T-helper 2 cell (primary cell): ENCODE data around the gene PCMT1.
"Not testable (repeated sequence)": the region's sequence is repeated elsewhere in the genome, so short reads cannot be mapped to it uniquely, and the experiment has no call there.

Source experiments
- DNase-seq, 5 experiments: peaks; one replicate each; pipeline versions ENCODE4 v3.0.0 to v3.0.0-alpha.2; 2012 to 2022

The PCMT1 gene

DNA sequence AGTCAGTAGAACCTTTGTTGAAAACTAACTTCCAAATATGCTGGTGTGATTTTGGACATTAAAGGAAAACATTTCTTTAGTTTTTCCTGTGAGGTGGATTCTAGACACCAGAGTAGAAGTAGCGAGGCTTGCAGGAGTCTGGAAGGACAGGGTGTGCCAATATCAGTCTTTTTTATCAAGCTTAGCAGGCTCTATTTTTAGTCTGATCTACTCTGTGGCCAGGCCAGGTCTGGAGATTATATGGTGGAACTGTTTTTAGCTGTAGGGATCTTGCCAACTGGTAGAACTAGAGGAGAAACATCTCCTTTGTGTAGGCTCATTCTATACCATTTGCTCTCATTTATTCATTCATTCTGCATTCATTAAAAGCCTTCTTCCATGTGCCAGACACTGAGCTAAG is 72.0 kb downstream of the PCMT1 start:
- DNase-seq = no peak

DNA sequence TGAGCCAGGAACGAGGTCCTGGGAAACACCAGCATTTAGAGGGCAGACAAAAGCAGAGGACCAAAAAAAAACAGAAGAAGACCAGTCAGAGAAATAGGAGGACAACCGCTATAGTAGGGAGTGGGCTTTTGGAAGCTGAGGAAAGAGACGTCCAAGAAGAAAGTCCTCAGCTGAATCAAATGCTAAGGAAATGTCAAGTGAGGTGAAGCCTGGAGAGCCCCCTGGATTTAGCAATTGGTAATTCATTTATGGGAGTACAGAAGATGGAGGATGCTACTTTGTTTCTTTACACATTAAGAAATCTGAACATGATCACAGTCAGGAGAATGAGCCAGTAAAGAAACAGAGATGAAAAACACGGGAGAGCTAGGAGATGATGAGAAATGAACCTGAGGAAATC is 73.5 kb downstream of the PCMT1 start:
- no peak for DNase-seq

DNA sequence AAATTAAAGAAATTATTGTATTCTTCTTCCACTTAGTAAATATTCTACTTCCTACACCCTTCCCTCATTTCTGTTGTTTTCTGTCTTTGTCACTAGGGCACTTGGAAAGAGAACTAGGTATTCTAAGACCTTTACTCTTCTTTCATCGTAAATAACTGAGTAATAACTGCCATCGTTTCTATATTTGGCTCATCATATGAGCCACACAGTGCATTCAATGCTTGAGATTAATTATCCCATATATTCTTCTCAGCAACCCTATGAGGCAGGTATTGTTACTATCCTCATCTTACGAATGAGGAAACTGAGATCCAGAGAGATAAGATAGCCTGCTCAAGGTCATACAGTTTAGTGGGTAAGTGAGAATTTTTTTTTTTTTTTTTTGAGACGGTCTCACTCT is 75.8 kb downstream of the PCMT1 start:
- no peak for DNase-seq

DNA sequence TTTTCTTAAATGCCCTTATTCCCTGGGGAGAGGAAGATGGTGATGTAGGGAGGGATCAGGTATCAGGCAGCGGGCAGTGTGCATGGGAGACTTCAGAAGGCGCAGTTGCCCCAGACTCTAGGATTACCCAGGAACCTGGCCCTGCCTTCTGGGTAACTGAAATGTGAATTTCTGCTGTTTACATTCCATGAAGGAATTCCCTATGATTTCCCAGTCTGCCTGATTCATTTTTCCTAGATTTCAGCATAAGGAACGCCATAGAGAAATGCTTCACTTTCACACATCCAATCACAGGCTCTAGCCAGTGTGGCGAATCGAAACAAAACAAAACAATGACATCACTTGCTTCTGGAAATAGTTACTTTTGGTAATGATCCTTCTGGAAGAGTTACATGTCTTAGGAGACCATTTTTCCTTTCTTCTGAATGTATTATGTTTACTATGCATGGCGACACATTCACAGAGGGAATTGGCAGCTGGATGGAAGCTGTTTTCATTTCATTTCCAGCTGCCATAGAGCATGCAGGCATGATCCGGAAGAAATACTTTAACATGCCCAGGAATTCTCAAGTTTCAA is 81.3 kb downstream of the PCMT1 start:
- no peak for DNase-seq

DNA sequence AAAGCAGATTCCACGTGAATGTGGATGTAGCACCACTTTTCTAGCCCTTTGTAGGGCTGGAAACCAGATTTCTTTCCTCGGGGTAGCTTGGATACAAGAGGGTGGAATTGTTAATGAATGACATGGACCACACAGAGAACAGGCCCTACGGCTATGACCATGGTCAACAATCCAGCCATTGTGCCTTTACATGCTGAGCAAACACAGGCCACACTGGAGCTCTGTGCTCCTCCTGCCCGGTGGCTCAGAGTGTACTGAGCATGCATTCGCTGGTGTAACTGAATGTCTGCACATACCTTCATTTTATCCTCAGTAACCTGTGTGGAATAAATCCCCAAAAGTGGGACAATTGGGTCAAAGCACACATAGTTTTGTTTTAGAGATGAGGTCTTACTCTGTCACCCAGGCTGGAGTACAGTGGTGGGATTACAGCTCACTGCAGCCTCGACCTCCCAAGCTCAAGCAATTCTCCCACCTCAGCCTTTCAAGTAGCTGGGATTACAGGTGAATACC is 81.8 kb downstream of the PCMT1 start:
- DNase-seq = no peak

DNA sequence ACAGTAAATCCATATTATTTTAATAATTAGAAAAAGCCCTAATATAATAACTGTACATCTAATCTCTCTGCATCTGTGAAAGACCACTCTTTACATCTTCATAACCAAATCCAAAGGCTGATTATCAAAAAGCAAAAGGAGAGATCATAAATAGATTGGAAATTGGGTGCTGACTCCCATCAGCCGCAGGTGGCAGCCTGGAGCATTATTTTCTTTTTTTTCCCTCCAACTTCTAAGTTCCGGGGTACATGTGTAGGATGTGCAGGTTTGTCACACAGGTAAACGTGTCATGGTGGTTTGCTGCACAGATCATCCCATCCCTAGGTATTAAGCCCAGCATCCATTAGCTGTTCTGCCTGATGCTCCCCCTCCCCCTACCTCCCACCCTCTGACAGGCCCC is 84.1 kb downstream of the PCMT1 start:
- DNase-seq = no peak

DNA sequence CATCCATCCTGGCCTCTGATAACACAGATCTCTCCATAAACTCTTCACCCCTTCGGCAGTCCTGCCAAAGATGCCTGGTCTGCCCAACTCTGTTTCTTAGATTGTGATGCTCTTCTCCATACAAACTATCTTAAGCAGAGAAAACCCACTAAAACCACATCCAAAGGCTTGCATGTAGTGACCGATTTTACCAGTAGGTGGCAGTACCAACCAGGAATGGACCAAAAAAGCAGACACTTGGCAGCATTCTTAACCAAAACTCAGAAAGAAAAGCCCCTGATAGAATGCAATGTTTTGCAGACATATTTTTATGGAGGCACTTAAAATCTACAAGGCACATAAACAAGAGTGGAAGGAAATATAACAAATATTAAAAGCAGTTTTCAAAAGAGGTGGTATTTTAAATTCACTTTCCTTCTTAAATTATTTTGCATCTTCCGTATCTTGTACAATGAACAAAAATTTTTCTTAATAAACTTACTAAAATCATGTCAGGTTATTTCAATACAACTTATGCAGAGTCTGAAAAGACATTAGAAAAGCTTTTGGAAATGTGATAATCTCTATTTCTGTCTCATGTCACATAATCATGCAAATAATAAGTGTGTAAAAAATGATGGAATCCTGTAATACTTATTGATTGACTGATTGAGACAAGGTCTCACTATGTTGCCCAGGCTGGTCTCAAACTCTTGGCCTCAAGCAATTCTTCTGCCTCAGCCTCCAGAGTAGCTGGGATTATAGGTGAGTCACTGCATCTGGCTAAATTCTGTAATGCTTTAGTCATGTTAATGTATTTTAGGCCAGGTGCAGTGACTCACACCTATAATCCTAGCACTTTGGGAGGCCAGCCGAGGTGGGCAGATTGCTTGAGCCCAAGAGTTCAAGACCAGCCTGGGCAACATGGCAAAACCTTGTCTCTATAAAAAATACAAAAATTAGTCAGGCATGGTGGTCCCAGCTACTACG is 85.3 kb downstream of the PCMT1 start:
- peak in 4 of 5 experiments; percentile 41 to 64 (median 46) for DNase-seq

DNA sequence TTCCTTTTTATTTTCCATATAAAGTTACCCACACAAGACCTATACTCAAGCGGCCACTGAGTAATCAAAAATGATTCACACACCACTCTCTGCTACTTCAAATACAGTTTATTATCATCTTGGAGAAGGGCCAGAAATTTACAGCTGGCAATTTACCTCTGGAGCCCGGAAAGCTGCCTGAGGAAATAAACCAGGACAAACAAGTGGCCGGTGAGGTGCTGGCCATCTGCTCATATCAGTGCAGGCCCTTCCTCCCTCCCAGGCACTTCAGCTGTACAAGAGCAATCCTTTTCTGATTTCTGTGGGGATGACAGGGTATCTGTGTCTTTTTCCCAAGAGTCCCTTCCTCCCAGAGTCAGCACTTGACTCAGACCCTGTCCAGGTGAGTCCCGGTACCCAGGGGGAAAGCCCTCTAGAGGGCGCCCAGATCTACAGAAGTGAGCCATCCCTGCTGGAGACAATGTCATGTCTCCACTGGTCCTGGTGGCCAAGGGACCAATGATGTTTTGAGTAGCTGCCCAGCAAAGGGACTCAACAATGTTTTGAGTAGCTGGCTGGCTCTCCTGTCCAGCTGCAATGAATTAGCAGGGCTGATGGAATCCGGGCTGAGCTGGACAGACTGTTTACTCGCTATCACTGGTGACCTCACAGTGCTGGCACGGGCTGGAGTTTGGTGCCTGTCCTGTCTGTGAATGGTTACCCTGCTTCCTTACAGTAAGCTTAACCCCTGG is 91.0 kb downstream of the PCMT1 start:
- DNase-seq = peak in 2 of 5 experiments; percentile 27 to 39

DNA sequence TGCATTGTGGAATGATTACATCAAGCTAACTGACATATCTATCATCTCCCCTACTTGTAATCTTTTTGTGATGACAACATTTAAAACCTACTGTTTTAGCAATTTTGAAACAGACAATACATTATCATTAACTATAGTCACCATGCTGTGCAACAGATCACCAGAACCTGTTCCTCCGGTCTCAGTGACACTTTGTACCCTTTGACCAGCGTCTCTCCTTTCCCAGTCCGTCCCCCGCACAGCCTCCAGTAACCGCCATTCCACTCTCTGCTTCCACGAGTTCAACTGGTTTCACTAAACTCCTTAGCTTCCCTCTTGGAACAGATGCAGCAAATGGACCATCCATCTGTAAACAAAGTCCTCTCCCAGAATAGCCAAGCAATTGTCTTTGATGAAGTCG is 92.8 kb downstream of the PCMT1 start:
- no peak for DNase-seq

DNA sequence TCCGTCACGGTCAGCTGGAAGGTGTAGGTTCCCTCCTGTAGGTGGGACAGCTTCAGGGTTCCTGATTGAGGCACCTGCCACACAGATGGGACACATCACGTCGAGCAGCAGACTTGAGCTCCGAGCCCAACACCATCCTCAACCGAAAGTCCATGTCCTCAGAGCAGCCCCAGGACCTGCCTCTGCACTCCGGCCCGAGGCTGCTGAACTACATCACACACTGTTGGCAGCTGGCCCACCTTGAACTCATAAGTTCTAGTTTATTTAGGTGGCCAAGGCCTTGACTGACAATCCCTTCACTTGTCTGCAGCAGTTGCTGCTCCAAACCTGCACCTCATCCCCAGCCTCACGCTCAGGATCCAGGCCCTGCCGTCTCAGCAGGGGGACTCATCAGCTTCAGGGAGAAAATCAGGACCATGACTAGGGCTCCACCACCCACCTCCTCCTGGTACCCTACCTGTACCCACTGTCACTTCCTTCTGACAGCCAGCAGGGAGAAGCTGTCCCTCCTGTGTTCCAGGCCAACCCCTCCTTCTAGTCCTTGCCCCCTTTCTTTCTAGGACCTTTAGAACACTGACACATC is 93.6 kb downstream of the PCMT1 start:
- no peak for DNase-seq

DNA sequence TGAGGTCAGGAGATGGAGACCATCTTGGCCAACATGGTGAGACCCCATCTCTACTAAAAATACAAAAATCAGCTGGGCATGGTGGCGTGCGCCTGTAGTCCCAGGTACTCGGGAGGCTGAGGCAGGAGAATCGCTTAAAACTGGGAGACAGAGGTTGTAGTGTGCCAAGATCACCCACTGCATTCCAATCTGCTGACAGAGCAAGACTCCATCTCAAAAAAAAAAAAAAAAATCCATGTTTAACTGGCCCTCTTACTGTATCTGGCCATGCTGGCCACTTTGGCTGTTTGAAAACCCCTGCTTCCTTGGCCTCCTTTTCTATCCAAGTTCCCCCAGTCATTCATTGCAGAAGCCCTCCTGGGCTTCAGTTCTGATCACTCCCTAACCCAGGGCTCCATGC is 94.5 kb downstream of the PCMT1 start:
- DNase-seq = not testable (repeated sequence)

DNA sequence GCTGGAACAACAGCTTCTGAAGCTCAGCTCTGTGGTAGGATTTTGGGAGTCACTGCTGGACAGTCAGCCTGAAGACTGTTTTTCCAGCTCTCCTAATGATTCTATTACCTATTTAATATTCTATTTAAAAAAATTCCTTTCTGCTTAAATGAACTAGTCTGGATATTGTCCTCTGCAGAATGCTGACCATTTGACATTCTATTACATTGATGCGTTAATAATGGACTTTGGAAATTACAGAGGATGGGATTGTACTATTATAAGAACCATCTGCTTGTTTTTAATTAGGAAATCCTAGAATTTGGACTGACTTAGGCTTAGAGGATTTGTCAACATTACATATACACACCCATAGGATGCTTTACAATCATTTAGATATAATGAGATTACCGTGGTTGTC is 94.9 kb downstream of the PCMT1 start:
- DNase-seq = no peak

DNA sequence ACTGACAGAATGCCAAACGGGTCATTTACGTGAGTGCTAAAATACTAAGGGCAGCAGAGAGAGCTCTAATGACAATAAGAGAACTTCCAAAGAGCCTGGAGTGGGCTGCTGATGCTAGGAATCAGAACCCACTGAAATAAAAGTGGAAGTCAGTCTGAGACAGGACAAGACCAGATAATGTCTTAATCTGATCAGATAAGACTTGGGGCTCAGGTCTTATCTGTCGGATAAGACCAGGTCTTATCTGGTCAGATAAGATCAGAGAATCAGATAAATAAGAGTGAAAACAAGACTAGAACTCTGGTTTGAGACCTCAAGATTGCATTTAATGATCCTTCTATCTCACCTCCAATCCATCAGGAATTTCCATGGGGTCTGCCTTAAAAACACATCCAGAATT is 96.0 kb downstream of the PCMT1 start:
- DNase-seq = peak in 1 of 5 experiments; percentile 10

DNA sequence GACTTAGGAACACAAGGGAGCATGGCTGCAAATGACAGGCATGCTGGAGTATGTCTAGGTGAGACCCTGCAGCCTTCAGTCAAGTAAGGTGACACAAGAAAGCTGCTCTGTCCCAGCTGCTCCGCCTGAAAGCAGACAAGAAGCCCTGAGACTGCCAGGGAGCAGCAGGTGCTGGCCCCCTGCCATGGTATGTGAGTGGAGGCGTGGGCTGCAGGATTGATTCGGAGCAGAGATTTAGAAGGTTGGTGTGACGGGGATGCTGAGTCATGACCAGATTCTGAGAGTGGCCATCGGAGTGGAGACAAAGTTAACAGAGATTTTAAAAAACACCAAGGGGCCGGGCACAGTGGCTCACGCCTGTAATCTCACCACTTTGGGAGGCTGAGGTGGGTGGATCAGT is 96.8 kb downstream of the PCMT1 start:
- DNase-seq = no peak

DNA sequence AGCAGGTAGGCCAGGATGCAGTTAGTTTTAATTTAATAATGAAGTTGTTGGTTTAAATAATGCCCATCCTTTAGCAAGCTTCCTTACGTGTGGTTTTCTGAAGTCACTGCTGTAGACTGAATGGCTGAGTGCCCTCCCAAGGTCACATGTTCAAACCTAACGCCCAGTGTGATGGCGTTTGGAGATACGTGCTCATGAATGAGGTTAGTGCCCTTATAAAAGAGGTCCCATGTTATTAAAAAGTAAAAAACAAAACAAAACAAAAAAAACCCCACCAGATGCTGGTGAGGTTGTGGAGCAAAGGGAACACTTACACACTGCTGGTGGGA is 98.4 kb downstream of the PCMT1 start:
- DNase-seq = no peak

DNA sequence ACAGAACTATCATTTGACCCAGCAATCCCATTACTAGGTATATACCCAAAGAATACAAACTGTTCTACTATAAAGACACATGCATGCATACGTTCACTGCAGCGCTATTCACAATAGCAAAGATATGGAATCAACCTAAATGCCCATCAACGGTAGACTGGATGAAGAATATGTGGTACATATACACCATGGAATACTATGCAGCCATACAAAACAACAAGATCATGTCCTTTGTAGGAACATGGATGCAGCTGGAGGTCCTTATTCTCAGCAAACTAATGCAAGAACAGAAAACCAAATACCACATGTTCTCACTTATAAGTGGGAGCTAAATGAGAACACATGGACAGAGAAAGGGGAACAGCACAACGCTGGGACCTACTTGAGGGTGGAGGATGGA is 98.8 kb downstream of the PCMT1 start:
- not testable (repeated sequence) for DNase-seq

DNA sequence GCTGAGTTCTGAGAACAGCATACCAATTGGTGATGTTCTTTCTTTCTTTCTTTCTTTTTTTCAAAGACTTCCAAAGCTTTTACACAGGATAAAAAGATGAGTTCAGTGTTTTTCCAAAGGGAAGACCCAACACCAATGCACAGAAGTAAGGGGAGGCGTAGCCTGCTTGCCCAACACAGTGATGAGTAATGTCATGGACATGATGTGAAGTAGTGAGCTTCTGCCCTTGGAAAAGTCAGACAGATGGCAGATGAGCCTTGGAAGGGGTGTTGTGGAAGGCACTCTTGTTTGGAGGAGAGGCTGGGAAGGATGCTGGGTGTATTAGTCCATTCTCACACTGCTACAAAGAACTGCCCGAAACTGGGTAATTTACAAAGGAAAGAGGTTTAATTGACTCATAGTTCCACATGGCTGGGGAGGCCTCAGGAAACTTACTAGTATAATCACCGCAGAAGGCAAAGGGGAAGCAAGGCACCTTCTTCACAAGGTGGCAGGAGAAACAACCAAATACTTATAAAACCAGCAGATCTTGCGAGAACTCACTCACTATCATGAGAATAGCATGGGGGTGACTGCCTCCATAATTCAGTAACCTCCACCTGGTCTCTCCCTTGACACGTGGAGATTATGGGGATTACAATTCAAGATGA is 102.0 kb downstream of the PCMT1 start:
- DNase-seq = no peak

DNA sequence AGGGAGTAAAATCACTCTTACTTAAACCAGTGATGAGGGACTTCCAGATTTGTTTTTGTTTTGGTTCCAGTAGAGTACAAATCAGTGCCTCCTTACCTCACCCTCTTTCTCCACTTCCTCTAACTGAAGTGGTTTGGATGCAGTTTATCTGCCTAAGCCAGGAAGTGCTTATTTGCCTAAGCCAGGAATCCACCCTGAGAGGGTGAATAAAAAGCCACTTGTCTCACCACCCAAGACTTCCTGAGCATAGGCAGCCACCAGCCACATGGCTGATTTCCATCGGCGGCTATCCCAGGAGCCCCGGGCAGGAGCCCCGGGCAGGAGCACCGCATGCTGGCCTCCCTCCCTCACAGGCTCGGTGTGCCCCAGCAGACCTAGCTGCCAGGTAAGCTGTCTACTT is 102.6 kb downstream of the PCMT1 start:
- peak in 1 of 5 experiments; percentile 34 for DNase-seq

DNA sequence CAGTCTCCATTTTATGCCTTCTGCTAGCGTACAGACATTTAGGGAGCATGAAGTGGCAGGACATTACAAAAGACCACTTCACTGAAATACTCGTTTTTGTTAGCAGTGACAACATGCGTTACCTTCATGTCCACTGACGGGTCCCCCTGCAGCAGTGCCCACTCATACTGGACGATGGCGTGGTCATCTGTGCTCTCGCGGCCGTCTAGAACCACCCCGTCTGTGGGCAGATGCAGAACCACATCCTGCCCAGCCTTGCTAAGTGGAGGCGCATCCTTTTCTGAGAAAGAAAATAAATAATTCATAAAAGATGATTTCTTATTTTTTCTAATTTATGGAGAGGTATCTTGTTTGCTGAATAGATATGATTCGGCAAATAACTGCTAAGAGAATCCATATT is 103.3 kb downstream of the PCMT1 start:
- DNase-seq = peak in 1 of 5 experiments; percentile 39

DNA sequence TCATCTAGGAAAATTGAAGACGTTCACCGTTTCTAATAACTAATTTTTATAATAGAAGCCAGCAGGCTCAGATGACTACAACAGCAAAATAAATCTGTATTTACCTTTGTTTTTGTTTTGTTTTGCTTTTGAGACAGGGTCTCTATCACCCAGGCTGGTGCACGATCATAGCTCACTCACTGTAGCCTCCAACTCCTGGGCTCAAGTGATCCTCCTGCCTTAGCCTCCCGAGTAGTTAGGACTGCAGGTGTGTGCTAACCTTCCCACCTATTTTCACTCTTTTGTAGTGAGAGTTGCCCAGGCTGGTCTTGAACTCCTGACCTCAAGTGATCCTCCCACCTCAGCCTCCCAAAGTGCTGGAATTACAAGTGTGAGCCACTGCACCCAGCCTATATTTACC is 104.5 kb downstream of the PCMT1 start:
- DNase-seq = not testable (repeated sequence)

DNA sequence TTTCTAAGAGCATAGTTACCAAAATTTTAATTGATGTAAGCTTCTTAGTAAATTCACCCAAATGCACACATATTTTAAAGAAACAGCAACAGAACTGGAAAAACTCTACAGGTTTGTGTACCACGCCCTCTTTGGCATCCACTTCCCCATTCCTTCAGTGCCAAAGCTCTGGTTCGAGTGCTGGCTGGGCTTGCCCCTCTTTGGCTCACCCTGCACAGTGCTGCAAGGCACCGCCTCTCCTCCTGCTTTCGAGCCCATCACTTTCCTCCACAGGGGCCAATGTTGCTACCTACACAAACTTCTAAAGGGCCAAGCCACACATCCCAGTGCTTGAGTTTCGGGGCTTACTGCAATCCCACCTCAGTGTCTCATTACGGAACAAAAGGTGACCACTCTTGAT is 105.0 kb downstream of the PCMT1 start:
- DNase-seq = no peak

DNA sequence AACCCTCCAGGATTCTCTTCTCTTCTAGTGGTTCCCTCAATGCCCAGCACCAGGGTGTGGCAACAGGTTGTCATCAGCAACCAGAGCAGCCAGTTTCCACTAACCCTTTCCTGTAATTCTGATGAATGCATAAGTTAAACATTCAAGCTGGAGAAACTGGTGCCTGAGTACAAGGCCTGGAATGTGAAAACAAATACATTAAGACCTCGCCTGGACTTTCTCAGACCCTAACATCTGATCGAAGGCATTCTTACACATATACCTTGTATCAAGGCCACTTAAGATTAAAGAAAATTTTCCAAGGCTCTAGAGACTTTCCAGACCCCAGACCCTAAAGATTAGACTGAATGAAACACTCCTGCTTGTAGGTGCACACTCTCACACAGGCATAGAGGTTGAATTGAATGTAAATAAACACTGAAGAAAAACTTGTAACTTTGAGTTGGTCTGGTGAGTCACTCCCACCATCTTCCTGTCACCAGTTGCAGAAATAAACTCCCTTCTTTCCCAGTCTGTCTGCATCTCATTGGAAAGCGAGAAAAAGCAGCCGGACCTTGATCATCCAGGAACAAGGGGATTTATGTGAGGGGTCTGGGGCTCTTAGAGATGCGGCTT is 105.6 kb downstream of the PCMT1 start:
- no peak for DNase-seq
